ENCODE results near the gene LINGO3.
"Not testable (repeated sequence)": the region's sequence is repeated elsewhere in the genome, so short reads cannot be mapped to it uniquely, and the experiment has no call there.

The LINGO3 gene

GRCh38 chr19:2308114-2308556, at the start of gene LINGO3:
TSS of gene LINGO3 (minus strand) at chr19:2308154. CDS start at chr19:2291776, 16,378 bp downstream.
- no peak for DNase-seq

- DNase-seq: no peak
These were observed 48.2 kb upstream of the LINGO3 start for GRCh38 chr19:2356036-2356646.

GRCh38 chr19:2355168-2356035, 47.4 kb upstream of the LINGO3 start:
- no peak for DNase-seq

GRCh38 chr19:2354670-2355069, 46.7 kb upstream of the LINGO3 start:
- DNase-seq: no peak

DNA sequence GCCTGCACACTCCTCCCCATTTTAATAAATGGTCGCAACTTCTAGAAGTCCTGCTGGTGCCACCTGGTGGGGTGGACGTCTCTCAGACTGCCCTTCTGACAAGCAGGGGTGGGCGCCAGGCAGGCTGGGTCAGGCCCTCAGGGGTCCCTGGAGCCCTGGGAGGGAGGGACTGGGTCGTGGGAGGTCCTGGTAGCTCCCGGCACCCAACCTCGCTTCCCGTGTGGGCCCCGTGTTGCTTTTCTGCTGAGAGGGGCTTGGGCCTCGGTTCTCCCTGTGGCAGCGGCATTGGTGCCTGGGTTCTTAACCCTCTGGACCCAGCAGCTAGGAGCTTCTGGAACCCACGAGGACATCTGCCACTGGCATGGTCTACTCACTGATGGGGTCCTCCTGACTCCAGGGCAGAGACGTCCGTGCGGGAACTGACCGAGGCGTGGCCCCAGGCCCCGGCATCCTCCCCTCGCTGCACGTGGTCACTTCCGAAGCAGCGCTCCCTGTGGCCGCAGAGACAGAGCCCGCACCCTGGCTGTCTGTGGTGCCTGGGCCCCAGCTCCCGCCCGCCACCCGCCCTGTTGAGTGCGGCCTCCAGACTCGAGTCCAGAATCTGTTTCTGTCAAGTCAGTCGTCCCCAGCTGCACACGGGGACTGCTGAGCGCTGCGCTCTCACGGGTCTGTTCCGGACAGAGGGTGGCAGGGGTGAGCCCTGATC, 46.1 kb upstream of the LINGO3 start:
- DNase-seq: no peak

GRCh38 chr19:2353159-2353886, 45.4 kb upstream of the LINGO3 start:
- DNase-seq: no peak

DNA sequence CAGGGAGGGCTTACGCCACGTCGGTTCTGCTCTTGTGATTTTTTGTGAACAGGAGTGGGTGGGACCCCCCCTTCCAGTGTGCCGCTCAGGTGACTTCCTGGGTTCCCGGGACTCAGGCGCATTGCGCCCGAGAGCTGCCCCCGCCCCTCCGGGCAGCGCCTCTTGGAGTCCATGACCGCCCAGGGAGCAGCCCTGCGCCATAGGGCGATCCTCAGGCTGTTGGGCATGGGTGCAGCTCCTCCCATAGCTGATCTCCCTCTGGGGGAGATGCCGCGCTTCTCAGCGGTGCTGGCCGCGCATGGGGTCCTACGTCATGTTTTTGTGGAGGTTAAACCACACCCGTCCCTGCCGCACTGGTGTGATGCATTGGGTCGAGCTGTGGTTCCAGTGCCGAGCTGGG, 44.2 kb upstream of the LINGO3 start:
- no peak for DNase-seq

DNA sequence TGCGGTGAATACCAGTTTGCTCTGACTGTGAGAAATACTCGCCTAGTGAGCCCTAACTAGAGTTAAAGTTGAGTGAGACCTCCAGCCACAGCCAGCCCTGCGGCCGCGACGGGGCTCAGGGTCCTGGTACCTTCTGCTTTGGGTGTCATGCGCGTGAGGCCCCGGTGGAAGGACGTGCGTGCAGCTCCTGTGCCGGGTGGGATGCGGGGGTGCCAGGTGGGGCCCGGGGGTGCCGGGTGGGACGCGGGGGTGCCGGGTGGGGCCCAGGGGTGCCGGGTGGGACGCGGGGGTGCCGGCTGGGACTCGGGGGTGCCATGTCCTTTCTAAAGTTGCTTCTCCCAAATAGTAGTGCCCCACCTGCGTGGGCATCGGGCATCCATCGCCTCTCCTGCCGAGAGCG, 43.6 kb upstream of the LINGO3 start:
- no peak for DNase-seq

DNA sequence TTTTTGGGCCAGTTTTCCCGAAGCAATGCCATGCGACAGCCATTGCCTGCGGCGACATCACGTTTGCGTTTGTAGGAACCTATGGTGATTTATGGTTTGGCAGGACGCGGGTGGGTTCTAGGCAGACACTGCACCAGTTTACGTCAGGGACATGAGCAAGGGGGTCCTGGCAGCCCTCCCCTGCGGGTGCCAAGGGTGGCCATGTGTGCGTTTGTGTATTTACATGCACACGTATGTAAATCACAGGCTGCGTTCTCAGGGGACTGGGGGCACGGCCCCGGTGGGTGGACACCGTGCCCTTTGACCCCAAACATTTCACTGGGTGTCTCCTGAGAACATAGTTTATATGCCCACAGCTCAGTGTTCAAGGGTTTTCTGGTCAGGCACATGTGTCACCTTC, 42.7 kb upstream of the LINGO3 start:
- DNase-seq: no peak

- not testable (repeated sequence) for DNase-seq
These were observed 41.9 kb upstream of the LINGO3 start for GRCh38 chr19:2349818-2350217.

- no peak for DNase-seq
These were observed 38.1 kb upstream of the LINGO3 start for GRCh38 chr19:2345794-2346663.

- DNase-seq: no peak
These were observed 37.1 kb upstream of the LINGO3 start for GRCh38 chr19:2345076-2345475.

- DNase-seq: no peak
These were observed 36.5 kb upstream of the LINGO3 start for GRCh38 chr19:2344381-2344870.

DNA sequence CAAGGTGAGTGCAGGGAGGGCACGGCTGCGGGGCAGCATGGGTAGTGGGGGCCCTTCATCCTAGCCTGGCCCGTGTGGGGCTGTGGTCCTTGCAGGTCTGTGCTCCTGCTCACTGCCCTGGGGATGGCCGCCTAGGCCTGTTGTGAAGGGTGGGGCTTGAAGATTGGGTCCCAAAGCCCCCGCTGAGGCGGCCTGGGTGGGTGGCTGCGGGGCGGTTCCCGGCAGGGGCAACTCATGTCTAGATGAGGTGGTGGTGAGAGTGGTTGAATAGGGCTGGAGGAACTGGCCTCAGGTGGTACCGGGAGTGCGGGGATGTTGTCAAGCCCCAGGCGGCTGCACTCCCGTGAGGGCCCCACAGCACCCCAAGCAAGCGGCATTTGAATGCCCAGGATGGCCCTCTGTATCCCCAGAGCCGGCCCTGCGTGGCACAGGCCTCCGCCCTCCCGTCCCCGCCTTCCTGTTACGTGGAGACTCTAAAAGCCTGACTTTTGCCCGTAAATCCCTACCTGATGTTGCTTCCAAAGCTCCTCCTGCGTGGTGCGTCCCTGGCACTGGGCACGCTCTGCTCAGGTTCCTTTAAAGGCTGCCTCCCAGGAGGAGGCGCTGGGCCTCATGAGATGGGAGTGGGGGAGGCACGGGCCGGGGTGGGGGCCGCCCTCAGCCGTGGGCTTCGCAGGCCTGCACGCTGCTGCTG, 35.5 kb upstream of the LINGO3 start:
- DNase-seq: no peak

DNA sequence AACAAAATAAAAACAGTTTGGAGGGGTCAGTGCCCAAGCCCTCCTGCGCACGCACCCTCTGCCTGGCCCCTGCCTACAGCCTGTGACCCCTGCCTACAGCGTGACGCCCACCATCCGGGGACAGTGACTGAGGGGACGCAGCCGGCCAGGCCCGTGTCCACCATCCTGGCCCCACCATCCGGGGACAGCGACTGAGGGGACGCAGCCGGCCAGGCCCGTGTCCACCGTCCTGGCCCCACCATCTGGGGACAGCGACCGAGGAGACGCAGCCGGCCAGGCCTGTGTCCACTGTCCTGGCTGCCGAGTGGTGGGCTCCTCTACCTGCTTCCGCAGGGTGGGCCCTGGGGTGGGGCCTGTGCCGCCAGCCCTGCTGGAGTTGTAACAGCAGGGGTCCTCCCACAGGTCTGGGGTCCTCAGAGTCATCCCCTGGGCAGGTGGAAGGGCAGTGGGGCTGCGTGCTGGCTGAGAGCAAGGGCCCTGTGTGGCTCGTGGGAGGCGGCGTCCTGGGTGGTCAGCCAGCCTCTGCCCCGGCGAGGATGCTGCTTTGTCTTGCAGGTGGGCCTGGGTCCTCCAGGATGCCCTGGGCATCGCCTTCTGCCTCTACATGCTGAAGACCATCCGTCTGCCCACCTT, 34.8 kb upstream of the LINGO3 start:
- DNase-seq: no peak

DNA sequence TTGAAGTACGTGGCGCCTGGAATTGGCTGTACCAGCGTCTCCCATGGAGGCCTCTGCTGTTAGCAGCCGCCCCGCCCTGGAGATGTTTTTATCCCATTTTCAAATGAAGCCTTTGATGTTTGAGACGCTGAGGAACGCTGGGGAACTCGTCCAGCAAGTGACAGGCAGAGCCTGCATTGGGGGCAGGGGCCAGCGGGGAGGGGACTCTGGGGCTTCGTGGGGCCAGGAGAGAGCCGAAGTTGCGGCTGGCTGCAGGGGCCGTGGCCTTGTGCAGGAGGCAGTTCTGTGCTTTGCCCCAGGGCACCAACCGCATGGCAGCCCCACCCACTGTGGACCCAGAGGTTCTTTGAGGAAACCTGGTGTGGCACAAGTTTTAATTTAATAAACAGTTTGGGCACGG, 34.0 kb upstream of the LINGO3 start:
- no peak for DNase-seq

DNA sequence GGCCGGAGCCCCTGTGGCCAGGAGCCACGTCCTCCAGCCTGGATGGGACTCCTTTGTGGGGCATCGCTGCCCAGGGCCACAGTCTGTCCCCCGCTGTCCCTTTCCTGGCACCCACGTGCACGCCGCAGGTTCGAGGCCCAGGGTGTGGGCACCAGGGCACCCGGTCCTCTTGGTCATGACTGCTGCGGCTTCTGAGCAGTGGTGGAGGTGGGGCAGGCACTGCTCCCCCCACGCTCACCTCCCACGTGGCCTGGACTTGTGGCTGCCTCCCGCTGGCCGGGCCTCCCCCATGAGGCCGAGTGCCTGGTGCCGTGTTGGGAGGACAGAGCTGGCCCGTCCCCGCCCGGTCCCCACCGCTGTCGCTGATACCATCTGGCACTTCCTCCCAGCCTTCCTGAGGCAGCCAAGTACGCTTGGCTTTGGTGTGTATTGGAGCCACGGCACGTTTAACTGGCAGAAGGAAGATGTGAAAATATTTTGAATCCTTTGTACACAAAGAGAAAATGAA, 33.3 kb upstream of the LINGO3 start:
- DNase-seq: no peak

GRCh38 chr19:2340496-2341243, 32.7 kb upstream of the LINGO3 start:
- DNase-seq: no peak

DNA sequence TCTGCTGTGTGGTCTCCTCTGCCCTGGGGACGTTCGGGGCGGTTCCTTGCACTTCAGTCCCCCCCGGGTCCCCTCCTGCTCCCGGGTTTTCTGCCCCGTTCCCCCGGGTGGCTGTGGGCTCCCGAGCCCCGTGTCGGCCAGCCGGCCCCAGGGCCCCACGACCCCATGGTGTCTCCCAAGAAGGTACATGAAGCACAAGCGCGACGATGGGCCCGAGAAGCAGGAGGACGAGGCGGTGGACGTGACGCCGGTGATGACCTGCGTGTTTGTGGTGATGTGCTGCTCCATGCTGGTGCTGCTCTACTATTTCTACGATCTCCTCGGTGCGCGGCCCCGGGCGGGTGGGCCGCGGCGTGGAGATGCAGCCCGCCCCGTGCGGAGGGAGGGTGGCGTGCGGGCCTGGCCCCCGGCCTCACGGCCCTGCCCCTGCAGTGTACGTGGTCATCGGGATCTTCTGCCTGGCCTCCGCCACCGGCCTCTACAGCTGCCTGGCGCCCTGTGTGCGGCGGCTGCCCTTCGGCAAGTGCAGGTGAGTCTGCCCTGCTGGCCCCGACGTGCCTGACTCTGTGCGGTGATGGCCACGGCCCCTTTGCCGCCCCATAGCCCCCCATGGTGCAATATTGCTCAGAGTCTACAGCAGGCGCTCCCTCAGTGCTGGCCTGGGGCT, 31.8 kb upstream of the LINGO3 start:
- DNase-seq: no peak
